Measurements from ENCODE around the gene PROKR2.
A peak's percentile ranks its signal among the peaks of the same experiment; 100 is the strongest.

The PROKR2 gene

DNA sequence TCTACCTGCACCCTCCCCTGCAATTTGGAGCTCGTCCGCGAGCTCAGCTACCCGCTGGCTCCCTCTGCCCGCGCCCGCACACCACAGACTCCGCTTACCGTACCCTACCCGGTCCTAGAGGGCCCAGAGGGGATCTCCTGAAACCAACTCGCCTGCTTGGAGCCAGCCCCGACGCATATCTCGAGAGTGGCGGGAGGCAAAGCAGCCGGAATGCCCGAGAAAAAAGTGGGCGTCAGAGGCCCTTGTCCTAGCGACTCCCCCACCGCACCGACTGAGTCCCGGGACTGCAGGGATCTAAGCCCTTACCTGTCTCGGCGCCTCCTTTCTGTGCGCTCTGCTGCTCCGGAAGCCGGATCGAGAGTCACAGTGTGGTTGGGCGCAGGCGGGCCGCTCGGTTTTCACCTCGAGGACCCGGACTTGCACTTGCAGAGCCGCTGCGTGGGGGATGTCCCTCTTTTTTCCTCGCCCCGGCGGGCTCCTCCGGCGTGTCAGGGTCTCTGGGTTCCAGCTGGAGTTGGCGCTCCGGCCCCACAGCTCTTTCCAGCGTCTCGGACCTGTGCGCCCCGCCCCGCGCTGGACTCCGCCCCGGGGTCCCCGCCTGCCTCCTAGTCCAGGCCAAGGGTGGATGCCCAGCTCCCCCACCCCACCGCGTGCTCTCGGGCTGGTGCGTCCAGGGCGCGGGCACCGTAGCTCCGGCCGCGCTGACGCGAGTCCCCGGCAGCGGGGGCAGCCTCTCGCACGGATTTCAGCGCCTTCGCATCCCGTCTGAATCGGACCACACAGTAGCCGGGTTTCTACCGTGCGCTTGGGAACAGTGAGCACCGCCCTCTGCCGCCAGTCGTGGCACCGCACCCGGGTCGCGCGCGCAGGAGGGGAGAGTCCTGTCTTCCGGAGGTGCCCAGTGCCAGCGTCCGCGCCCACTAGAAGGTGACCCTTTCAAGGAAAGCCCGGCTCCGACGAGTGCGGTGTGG, at the start of gene PROKR2:
Gene PROKR2, minus strand, starts transcription at position 767 of the 971 bp plus-strand sequence. CDS start 2,585 bp downstream, outside the sequence.
- no peak for DNase-seq

DNA sequence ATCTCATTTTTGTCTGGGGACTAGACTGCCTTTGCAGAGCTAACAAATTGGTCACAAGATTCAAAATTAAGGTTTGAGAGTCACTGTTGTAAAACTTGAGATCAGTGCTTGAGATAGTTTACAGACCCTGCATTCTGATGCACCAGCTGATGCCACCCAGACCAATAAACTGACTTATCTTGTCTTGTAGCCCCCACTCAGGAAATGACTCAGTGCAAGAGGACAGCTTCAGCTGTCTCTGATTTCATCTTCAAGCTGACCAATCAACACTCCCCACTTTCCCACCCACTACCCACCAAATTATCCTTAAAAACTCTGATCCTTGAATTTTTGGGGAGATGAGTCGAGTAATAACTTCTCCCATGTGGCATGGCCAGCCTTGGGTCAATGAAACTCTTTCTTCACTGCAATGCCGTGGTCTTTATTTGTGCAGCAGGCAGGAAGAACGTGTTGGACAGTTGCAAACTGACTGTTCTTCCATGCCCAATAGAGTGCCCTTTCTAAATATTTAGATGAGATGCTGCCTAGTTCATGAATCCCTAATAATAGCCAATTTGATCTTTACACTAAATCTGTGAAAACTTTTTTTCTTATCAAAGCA, 48.3 kb upstream of the PROKR2 start:
- no peak for DNase-seq

DNA sequence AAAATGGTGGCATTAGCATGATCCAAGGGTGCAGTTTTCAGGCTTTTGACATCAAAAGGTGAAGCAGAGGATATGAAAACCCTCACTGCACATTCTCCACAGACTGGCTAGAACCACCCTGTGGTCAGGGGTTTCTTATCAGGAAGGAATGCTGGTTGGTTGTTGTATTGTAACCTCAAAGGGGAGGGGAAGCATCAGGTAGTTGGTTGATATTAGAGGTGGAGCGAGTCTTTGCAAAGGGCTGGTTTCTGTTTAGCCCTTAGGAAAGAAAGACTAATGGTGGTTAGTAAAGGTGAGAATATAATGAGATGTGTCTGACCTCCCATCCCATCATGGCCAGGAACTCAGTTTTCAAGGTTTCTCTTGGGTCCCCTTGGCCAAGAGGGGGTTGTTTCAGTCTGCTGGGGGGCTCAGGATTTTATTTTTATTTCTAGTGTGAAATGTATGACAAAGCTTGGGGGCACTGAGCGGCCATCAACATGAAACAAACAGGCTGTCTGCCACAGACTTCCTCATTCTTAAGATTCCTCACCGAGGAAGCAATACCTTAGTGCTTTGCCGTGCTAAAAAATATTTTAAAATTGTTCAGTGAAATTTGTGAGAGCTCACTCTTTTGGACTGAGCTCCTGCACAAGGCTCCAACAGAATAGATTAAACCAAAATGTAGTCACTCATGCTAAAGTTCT, 47.5 kb upstream of the PROKR2 start:
- no peak for DNase-seq

DNA sequence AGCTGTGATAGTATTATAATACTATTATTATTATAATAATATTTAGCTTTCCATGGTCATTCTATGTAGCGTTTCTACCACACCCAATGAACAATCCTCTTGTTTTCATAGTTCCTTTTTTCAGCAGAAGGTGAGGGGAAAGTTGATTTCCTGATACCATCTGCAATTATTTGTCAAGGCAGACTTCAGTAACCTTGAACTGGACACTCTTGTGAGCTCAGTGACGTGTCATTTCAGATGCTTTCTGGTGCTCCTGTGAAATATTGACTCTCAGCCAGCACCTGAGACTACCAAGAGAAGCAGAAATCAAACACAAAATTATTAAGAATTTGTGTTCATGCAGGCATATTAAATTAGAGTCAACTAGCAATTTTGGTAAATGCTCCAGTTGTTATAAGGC, 46.0 kb upstream of the PROKR2 start:
- DNase-seq, result no peak

DNA sequence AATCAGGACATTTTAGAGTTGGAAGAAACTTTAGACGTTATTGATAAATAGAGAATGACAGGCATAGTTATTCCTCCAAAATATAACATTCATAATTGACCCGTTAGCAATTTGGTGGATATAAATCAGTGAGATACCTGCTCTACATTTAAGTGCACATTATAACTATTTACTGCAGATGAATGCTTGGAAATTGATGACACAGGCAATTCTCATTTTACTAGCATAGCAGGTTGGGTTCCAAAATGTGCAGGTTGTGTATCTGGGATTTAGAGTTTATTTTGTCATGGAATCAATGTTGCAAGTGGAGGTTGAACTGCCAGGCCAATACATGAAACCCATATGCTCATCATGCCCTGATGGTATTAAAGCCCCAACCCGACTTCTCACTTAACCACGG, 44.4 kb upstream of the PROKR2 start:
- no peak for DNase-seq

DNA sequence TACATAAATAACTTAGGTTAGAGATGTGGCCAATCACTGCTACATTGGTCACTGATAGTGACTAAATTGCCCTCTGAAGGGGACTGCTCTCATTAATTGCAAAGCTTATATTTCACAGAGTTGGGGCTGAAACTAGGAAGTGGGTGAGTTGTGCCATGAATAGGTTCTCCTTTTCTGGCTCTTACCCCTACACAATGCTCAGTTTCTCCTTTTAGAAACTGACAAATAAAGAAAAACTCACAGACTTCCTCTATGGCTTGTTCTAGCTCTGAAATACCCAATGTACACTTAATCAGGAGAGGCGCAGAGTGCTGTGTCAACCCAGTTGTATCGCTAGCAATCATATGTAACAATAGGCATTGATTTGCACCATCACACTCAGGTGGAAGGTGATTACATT, 41.2 kb upstream of the PROKR2 start:
- DNase-seq, result no peak

DNA sequence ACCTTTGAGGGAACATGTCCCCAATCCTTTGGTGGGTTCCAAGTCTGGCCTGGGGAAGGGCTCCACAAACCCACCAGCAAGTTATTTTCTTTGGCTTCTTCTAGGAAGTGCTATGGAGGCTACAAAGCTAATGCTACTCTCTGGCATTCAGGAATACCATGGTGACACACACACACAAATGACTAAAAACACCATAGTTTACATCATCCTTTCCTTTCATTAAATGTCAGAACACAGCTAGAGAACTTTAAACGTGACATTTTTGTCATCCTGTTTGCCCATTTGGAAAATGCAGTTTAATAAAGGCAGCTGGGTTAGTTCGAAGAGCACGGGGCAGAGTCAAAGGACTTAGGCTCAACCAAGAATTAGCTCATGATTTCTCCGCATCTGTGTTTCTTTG, 40.2 kb upstream of the PROKR2 start:
- DNase-seq, result no peak

DNA sequence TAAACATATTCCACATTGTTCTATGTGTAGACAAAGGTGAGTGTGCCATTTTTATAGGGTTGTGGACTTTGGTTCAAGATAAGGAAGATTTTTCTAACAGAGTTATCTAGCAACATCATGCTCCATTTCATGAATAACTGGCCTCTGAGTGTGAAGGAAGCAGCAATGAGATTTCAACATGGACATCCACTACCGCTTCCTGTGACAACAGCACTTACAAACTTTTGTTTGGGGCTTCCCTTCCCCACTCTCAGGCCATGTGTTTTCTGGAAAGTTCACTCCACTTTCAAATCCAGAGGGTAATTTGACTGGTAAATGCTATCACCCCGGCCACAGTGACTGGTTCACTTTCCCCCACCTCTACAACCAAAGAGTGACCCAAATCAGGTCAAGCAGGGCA, 38.1 kb upstream of the PROKR2 start:
- DNase-seq, result no peak

DNA sequence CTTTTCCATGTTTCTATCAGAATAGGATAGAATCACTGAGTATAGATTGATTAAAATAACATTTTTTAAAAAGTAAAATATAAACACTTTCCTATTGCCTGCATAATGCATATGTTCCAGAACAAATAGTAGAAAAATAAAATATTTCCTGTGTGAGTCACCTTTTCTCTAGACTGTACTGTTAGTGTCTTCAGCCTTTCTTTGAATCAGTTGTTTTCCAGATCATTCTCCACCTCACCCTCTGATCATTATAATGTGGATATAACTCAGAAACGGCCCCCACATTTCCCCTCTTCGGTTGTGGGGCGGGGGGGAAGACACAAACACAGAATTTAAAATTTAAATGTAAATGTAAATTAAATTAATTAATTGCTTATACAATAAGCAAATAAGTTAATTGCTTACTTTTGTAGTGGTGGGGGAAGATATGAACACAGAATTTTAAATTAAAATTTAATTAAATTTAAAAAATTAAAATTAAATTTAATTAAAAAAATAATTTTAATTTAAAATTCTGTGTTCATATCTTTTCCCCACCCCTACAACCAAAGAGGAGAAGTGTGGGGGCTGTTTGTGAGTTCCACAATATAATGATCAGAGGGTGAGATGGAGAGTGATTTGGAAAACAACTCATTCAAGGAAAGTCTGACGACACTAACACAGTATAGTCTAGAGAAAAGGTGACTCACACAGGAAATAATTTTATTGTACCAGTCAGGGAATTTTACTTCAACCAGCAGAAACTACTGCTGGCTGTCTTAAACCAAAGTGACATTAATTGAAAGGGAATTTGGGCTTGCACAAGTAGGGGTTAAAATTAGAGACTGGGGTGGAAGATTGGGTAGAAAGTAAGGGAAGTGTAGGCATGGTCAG, 37.1 kb upstream of the PROKR2 start:
- peak; percentile 68 for DNase-seq

DNA sequence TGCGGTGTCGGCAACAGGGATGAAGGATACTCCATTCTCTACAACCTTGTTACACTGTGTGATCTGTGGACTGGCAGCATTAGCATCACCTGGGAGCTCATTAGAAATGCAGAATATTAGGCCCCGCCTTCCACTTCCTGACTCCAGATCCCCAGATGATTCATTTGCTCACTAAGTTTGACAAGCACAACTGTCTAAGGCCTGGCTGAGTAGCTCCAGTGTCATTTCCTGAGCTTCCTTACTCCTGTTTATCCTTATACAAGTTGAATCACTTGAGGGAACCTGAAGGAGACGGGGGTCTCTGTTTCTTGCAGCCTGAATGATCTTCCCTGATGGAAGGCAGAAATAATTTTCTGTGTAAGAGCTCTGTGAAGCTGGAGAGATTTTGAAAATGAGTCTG, 32.7 kb upstream of the PROKR2 start:
- DNase-seq, result no peak

DNA sequence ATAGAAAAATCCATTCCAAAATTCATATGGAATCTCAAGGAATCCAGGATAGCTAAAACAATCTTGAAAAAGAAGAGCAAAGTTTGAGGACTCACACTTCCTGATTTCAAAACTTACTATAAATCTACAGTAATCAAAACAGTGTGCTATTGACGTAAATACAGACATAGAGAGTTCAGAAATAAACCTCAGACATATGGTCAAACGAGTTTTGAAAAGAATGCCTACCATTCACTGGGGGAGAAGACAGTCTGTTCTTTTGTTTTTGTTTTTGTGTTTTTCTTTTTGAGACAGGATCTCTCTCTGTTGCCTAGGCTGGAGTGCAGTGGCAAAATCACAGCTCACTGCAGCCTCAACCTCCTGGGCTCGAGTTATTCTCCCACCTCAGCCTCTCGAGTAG, 25.3 kb upstream of the PROKR2 start:
- DNase-seq, result no peak

DNA sequence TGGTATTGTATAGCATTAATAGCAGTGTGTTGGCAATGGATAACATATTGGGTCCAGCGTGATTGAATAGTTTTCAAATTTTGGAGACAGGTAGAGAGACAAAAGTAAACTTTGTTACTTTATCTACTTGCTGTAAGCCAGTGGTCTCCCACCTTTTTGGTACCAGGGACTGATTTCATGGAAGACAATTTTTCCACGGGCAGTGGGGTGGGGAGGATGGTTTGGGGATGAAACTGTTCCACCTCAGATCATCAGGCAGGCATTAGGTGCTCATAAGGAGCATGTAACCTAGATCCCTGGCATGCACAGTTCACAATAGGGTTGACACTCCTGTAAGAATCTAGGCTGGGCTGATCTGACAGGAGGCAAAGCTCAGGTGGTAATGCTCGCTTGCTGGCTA, 14.6 kb upstream of the PROKR2 start:
- no peak for DNase-seq

DNA sequence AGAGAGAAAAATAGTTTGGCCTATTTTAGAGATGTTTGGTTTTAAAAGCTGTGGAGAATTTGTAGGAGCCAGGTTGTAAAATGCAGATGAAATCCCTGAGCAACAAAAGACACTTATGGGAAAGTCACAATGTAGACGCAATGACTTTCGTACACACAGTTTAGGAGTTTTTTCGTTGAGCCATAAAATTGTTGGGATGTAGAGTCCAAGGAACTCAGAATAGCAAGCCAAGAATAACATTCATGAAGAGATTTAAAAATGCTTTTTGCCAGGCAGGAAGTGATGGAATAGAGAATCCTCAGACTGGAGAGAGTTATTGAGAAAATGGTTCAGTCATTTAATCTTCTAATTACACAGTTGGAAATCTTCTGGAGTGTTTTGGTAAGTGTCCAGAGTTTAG, 11.5 kb upstream of the PROKR2 start:
- no peak for DNase-seq

DNA sequence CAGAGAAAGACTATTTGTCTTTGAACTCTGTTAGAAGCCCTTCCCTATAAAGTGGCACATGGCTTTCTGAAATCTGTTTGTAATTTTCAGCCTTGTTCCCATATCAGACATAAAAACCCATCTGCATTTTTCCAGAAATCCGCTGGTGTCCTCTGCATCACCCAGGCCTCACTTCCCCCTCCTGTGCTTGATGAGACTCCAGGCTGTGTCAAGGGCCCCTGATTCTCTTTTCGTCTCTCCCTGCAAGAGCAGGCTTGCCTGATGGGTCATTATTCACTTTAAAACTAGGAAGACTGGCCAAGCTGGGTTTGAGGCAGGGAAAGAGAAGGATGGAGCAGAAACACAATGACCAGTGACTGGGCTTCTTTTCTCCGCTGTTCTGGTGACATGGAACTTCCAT, 10.6 kb upstream of the PROKR2 start:
- DNase-seq, result no peak

DNA sequence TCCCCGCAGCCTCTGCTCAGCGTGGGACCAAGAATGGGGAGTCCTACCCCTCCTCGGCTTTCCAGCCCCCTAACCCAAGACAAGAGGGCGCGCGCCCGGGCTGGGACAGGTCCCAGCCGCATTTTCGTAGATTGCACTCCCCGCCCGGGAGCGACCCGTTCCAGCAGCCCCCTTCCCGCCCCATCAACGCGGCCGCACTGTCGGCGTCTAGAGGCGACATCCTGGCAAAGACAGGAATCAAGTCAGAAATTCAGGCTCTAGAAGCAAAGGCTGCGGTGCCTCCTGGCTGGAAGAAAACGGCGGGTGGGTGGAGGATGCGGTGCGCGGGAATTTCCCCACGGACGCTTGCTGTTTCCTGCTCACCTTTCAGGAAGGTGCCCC, 957 bp downstream of the PROKR2 start:
- no peak for DNase-seq

DNA sequence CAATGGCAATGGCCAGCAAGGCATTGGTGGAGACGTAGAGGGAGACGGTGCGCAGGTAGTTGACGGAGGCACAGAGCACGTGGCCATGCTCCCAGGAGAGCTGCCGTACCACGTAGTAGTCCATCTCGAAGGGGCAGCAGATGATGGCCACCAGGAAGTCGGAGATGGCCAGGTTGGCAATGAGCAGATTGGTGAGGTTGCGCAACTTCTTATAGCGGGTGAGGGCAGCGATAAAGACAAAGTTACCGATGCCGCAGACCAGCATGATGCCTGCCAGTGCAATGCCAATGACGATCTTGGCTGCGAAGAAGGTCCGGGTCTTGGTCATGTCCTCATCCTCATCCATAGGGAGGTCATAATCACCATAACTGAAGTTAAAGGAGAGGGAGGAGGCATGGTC, 2.8 kb downstream of the PROKR2 start:
- DNase-seq, result no peak

DNA sequence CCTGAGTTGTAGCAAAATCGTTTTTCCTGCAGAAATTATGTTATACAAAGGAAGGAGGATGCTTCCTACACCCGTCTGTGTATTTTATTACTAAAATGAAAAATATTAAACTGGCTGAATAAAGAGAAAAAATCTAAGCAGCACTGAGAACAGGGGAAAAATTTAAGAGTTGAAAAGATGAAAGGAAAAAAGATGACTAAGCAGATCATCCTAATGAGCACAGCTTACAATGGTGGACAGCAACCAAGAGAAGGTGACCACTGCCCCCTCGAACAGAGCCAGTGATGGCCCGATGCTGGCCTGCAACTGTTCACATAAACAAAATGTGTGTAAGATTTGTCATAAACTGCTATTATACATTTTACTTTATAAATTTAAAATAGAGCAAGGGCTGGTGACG, 4.2 kb downstream of the PROKR2 start:
- no peak for DNase-seq

DNA sequence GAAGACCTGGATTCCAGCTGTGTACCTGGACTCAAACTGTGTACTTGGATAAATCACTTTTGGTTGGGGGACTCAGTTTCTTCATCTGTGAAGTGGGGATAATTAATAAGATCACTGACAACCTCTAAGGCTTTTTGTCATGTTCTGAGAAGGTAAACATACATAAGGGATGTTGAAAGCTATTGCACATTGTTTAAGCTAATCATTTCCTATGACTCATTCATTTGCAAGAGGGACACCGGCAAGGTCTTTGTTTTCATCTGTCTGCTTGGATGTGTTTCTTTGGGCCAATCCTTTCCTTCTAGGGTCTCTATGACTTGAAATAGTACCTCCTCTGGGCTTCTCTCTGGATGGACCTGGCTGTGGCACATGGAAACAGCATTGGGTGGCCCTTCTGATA, 6.8 kb downstream of the PROKR2 start:
- peak; percentile 2 for DNase-seq

DNA sequence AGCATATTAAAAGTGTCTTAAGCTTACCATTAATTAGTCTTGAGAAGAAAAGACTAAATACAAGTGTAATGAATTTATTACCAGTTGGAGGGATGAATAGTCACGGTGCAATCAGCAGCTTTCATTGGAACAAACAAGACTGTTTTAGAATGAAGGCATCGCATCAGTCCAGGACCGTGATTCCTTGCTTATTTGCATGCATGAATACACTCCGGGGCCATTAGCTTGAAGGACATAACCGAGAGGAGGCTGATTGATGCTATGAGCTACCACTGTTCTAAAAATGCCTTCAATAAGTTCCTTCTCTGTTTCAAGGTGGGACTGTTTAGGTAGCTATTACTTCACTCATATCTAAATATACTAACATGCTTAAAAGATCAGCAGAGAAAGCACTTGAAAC, 17.9 kb downstream of the PROKR2 start:
- no peak for DNase-seq

DNA sequence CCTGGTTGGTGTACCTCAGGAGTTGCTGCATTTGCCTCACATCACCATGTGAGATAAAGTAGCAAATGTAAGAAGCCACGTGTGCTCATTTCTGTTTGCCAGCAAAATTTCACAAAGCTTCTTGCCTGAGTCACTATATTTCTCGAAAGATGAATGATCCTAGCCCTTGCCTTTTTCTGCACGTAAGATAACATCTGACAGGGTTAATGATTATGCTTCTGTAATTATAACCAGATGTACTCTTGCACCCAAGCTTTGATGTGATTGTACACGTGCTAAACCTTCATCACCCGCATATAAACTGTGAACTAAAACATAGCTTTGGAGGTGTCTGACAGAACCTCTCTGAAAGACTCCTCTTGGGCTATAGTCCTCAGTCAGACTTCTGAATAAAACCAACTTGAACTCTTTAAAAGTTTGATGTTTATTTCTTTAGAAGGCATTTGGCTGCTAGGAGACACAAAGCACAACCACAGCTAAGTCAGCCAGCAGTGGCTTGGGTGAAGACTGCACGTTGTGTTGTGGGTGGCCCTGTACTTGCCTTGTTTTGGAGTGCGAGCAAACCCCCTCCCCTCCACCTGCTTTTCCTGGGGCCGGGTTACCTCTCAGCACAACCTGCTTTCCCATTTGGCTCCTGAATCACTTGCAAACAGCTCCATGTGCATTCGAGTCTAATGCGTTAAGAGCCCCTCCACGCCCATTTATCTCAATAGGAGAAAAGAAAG, 19.3 kb downstream of the PROKR2 start:
- DNase-seq, result no peak

DNA sequence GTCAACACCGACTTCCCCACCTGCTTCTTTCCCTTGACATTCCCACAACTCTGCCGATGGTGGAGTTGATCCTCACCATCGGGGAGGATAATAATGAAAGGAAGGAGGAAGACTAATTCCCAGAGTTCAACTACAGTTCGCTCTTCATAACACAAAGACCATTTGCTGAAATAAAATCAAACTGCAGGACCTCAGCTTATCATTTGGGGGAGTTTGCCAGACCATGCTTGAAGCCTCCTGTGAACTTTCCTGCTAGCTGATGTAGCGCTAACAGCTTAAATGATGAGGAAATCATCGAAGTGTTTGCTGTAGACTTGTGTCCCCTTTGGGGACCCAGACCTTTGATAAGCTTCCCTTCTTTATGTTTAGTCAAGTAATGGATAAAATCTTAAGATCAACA, 26.2 kb downstream of the PROKR2 start:
- no peak for DNase-seq

DNA sequence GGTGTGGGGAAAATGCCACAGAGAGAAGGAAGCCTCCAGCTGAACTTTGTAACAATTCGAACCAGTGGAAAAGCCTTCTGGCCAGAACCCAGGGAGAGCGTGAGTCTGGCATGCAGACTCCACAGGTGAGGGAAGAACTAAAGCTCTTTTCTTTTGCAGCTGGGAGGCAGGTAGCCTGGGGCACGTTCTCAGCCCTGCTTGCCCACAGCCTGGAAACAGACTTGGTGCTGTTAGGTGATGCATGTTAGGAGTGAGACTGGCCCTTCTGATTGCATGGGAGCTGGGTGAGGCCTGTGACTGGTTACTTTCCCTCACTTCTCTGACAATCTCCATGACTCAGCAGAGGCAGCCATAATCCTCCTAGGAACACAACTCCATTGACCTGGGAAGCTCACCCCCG, 34.2 kb downstream of the PROKR2 start:
- DNase-seq, result no peak
